ENCODE results near the gene ZC3H13. TPM values are rescaled to one million over a fixed set of nuclear protein-coding genes. Genes with fewer than 3 reads are reported as not detected.

Gene ZC3H13
- total and polyA plus RNA-seq, 2 of the 4 experiments (the other 2 are of a cell fraction): 7.7 to 10.8 TPM

DNA sequence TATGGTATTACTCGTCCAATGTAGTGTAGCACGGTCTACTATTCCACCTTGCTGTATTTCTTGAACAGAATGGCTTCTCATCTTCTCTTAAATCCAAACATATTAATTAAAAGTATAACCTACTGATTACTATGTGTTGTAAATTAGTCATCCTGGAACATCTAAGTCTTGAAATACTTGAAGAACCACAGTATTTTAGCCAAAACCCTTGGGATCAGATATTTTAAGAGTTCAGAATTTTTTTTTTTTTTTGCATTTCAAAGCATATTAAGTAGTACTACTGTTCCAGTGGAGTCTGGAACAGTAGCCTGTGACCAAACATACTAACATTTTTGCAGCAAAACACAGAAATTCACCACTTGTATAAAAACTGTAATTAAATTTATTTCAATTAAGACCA, 30.1 kb downstream of the ZC3H13 start:
- H4K20me1 ChIP-seq (ENCODE audit: insufficient read depth, low read length): no peaks in the 10 kb centered on the region
- POLR2A ChIA-PET (ENCODE audit: unreplicated experiment): no interaction called here
- H3K9ac ChIP-seq (ENCODE audit: low read depth, low read length): no peak overlapping the region
- no peak overlapping the region for H2AK5ac ChIP-seq (ENCODE audit: low read depth, low read length)
- H3K36me3 ChIP-seq (ENCODE audit: control insufficient read depth, insufficient read depth, low read length): peaks cover 4% of the 10 kb centered on the region
- ATAC-seq (ENCODE audit: low read depth) (no peak), DNase-seq (no peak)
- no peak overlapping the region for H3K4me3 ChIP-seq (ENCODE audit: insufficient read depth, low read depth, low read length)
- H3K27ac ChIP-seq (ENCODE audit: insufficient read depth, low read length): no peak overlapping the region
- no peak overlapping the region for H2AFZ ChIP-seq (replicated peaks; ENCODE audit: low read length, poor library complexity)
- in situ Hi-C loops (cut with MboI; ENCODE audit: low sequenced_read_pairs): no loop called here
- no TSS peak for BruUV-seq (replicated peaks)
- H3K4me2 ChIP-seq (ENCODE audit: low read depth, low read length): no peak overlapping the region
- H2BK5ac ChIP-seq (ENCODE audit: low read depth, low read length, poor library complexity, severe bottlenecking): no peak overlapping the region
- H2BK15ac ChIP-seq (ENCODE audit: low read depth, low read length): no peak overlapping the region
- H3K9me3 ChIP-seq (ENCODE audit: control insufficient read depth, insufficient read depth, low read length): no peaks in the 10 kb centered on the region
- H3K23ac ChIP-seq (ENCODE audit: low read depth, low read length): no peak overlapping the region
- H2BK20ac ChIP-seq (ENCODE audit: low read depth, low read length): no peak overlapping the region
- CTCF ChIA-PET: no interaction called here
- TF ChIP-seq, protein P1, sequence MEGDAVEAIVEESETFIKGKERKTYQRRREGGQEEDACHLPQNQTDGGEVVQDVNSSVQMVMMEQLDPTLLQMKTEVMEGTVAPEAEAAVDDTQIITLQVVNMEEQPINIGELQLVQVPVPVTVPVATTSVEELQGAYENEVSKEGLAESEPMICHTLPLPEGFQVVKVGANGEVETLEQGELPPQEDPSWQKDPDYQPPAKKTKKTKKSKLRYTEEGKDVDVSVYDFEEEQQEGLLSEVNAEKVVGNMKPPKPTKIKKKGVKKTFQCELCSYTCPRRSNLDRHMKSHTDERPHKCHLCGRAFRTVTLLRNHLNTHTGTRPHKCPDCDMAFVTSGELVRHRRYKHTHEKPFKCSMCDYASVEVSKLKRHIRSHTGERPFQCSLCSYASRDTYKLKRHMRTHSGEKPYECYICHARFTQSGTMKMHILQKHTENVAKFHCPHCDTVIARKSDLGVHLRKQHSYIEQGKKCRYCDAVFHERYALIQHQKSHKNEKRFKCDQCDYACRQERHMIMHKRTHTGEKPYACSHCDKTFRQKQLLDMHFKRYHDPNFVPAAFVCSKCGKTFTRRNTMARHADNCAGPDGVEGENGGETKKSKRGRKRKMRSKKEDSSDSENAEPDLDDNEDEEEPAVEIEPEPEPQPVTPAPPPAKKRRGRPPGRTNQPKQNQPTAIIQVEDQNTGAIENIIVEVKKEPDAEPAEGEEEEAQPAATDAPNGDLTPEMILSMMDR (conservative IDR thresholded peaks at IDR 0.05; ENCODE audit: low read depth, low read length): no peak
- TF ChIP-seq CEBPB (IDR thresholded peaks at IDR 0.05; ENCODE audit: low read depth, low read length) (no peak), FOS (IDR thresholded peaks at IDR 0.05; ENCODE audit: low read depth, low read length) (no peak), MAZ (IDR thresholded peaks at IDR 0.05; ENCODE audit: borderline replicate concordance, low read depth, low read length) (no peak), USF2 (IDR thresholded peaks at IDR 0.05; ENCODE audit: low read depth, low read length) (no peak), BHLHE40 (IDR thresholded peaks at IDR 0.05; ENCODE audit: low read depth, low read length) (no peak), SMC3 (IDR thresholded peaks at IDR 0.05; ENCODE audit: low read depth, low read length) (no peak), POLR2A (IDR thresholded peaks at IDR 0.05; ENCODE audit: low read depth, low read length) (no peak), RFX5 (IDR thresholded peaks at IDR 0.05; ENCODE audit: low read depth, low read length) (no peak), NFE2L2 (IDR thresholded peaks at IDR 0.05; ENCODE audit: low read depth, low read length) (no peak), RAD21 (IDR thresholded peaks at IDR 0.05; ENCODE audit: low read length) (no peak), MXI1 (IDR thresholded peaks at IDR 0.05; ENCODE audit: borderline replicate concordance, low read depth, low read length) (no peak), RCOR1 (IDR thresholded peaks at IDR 0.05; ENCODE audit: insufficient replicate concordance, low read length) (no peak), MAFK (IDR thresholded peaks at IDR 0.05; ENCODE audit: low read depth, low read length) (no peak), CHD1 (IDR thresholded peaks at IDR 0.05; ENCODE audit: low read depth, low read length) (no peak)
- TF ChIP-seq, protein P2, sequence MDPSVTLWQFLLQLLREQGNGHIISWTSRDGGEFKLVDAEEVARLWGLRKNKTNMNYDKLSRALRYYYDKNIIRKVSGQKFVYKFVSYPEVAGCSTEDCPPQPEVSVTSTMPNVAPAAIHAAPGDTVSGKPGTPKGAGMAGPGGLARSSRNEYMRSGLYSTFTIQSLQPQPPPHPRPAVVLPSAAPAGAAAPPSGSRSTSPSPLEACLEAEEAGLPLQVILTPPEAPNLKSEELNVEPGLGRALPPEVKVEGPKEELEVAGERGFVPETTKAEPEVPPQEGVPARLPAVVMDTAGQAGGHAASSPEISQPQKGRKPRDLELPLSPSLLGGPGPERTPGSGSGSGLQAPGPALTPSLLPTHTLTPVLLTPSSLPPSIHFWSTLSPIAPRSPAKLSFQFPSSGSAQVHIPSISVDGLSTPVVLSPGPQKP (IDR thresholded peaks at IDR 0.05; ENCODE audit: borderline replicate concordance, low read depth, low read length): no peak
- no CpG with 5 or more reads among the region's 2 CpGs for whole genome bisulfite sequencing, 2 experiments (ENCODE audit: extremely low coverage in 2 of 2, insufficient read length in 1 of 2)
- no peak overlapping the region for H4K5ac ChIP-seq (ENCODE audit: low read depth, low read length)
- no peak overlapping the region for H2AK9ac ChIP-seq (replicated peaks; ENCODE audit: low read depth, low read length, poor library complexity)
- no peaks in the 10 kb centered on the region for H3K27me3 ChIP-seq (ENCODE audit: control insufficient read depth, insufficient read depth, low read length)
- H3K18ac ChIP-seq (ENCODE audit: low read depth, low read length): no peak overlapping the region
- dilution Hi-C loops (cut with HindIII; ENCODE audit: low sequenced_read_pairs, unreplicated experiment): no loop called here
- no peak overlapping the region for H3K14ac ChIP-seq (replicated peaks; ENCODE audit: low read depth, low read length)
- no peak overlapping the region for H4K91ac ChIP-seq (ENCODE audit: insufficient read depth, low read depth, low read length)
- H4K8ac ChIP-seq (ENCODE audit: low read depth in 2 of 2, low read length in 2 of 2): no peak overlapping the region
- H3K4ac ChIP-seq (ENCODE audit: low read depth, low read length): no peak overlapping the region
- H3K9me1 ChIP-seq (ENCODE audit: insufficient read depth, low read length): peaks cover 2% of the 10 kb centered on the region; the same call in 1 of the 2 replicates
- H2BK120ac ChIP-seq (ENCODE audit: low read depth, low read length): no peak overlapping the region
- intact Hi-C loops (cut with micrococcal nuclease): no loop called here
- H3K56ac ChIP-seq (ENCODE audit: extremely low read depth, insufficient read depth, low read length): no peak overlapping the region
- H3K79me1 ChIP-seq (ENCODE audit: low read depth in 1 of 2, low read length in 2 of 2): peaks cover 8 to 12% of the 10 kb centered on the region in 2 experiments; a peak in 3 of 4 replicates
- H3K4me1 ChIP-seq (ENCODE audit: control insufficient read depth, insufficient read depth, low read length): no peaks in the 10 kb centered on the region

Data from IMR-90 (cell line).